ENCODE data around the gene CLEC18A. TPM values are rescaled to one million over a fixed set of nuclear protein-coding genes. Genes with fewer than 3 reads are reported as not detected.
A peak's percentile ranks its signal among the peaks of the same experiment; 100 is the strongest.
"Not testable (repeated sequence)": the region's sequence is repeated elsewhere in the genome, so short reads cannot be mapped to it uniquely, and the experiment has no call there.

Gene CLEC18A
- total and polyA plus RNA-seq, 2 donors (not counting 1 experiment from before 2014, with no cell fraction given): 0.52 to 2.2 TPM

DNA sequence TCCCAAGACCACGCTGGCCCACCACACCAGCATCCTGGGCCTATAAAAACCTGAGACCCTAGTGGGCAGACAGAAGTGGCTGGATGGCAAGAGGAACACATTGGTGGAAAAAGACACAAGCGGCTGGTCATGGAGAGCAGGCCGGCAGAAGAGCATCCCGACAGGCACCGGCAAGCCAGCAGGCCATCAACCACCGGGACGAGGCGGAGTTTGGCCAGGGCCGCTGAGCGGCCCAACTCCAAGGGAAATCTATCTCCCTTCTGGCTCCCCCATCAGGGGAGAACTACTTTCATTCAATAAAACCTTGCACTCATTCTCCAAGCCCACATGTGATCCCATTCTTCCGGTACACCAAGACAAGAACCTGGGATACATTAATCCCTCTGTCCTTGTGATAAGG lies 61.8 kb downstream of the CLEC18A start:
- H3K27ac ChIP-seq (ENCODE audit: low read length in 2 of 2); intact Hi-C loops (cut with micrococcal nuclease); H3K36me3 ChIP-seq (replicated peaks in 1 of 2; ENCODE audit: control extremely low read depth in 1 of 2, control insufficient read depth in 1 of 2, extremely low read depth in 1 of 2, insufficient read depth in 2 of 2, low read length in 1 of 2); H3K9me3 ChIP-seq (ENCODE audit: control extremely low read depth in 1 of 3, control insufficient read depth in 2 of 3, insufficient read depth in 1 of 3, low read length in 2 of 3); H4K20me1 ChIP-seq (ENCODE audit: control insufficient read depth, insufficient read depth, low read length, poor library complexity, severe bottlenecking); H3K4me3 Mint-ChIP-seq; H3K27me3 ChIP-seq (replicated peaks in 1 of 4; ENCODE audit: control extremely low read depth in 1 of 4, control insufficient read depth in 3 of 4, insufficient read depth in 4 of 4, low read length in 3 of 4); DNase-seq; H2AFZ ChIP-seq (ENCODE audit: insufficient read depth, low read depth, low read length, poor library complexity, severe bottlenecking); POLR2A ChIA-PET; H3K9ac ChIP-seq (ENCODE audit: low read length); H3K27ac Mint-ChIP-seq; CTCF ChIA-PET; H3K79me2 ChIP-seq (ENCODE audit: control insufficient read depth, insufficient read depth, low read length); H3K4me1 ChIP-seq (ENCODE audit: control insufficient read depth in 2 of 2, insufficient read depth in 2 of 2, low read length in 2 of 2); H3K4me3 ChIP-seq (ENCODE audit: control extremely low read depth in 1 of 5, extremely low read depth in 1 of 5, insufficient read depth in 1 of 5, low read depth in 2 of 5, low read length in 4 of 5); H3K4me1 Mint-ChIP-seq; H3K9me3 Mint-ChIP-seq (ENCODE audit: insufficient read depth); H3K4me2 ChIP-seq (replicated peaks; ENCODE audit: low read depth, low read length, poor library complexity, severe bottlenecking); ATAC-seq (ENCODE audit: low read depth); H3K27me3 Mint-ChIP-seq: not testable (repeated sequence)
- 98% methylated on average over 9 of the region's 11 CpGs for WGBS (ENCODE audit: insufficient coverage)

Small RNA genes lying within 50 kb of the gene (small RNA-seq; reads per million reads assigned to genes)
- gene AC026468.1 (ENCODE audit: insufficient read length, low read depth, low replicate concordance) (not detected), gene MIR140 (ENCODE audit: insufficient read length, low read depth, low replicate concordance) (255 reads per million, percentile 96 among the genes with 10 or more reads in this experiment)

Other genes with a start within 250 kb of the CLEC18A start
- gene NQO1, start 224.8 kb upstream of the CLEC18A start, total RNA-seq: 1.1 and 2.3 TPM in 2 replicates
- 0.58 and 1.3 TPM in 2 replicates for gene NQO1, start 224.8 kb upstream of the CLEC18A start, polyA plus RNA-seq
- 44.9 and 49.6 TPM in 2 replicates for gene NOB1, start 196.4 kb upstream of the CLEC18A start, total RNA-seq
- 40.6 and 42.3 TPM in 2 replicates for gene NOB1, start 196.4 kb upstream of the CLEC18A start, polyA plus RNA-seq
- gene WWP2, start 189.0 kb upstream of the CLEC18A start, total RNA-seq: 100 and 105 TPM in 2 replicates
- 33.4 and 40.7 TPM in 2 replicates for gene WWP2, start 189.0 kb upstream of the CLEC18A start, polyA plus RNA-seq
- 28.3 and 28.8 TPM in 2 replicates for gene PDPR, start 163.0 kb downstream of the CLEC18A start, total RNA-seq
- gene PDPR, start 163.0 kb downstream of the CLEC18A start, polyA plus RNA-seq: 14.7 and 32.4 TPM in 2 replicates
- 1.2 and 1.9 TPM in 2 replicates for gene CLEC18C, start 222.5 kb downstream of the CLEC18A start, total RNA-seq
- gene CLEC18C, start 222.5 kb downstream of the CLEC18A start, polyA plus RNA-seq: 0.50 and 0.88 TPM in 2 replicates

Measured in B cell (primary cell).